ENCODE data around the gene HECW1. TPM values are rescaled to one million over a fixed set of nuclear protein-coding genes. Genes with fewer than 3 reads are reported as not detected.

HECW1 gene
- total and polyA plus RNA-seq, 2 of the 8 experiments (the other 6 are each of a cell fraction or from before 2014, with no cell fraction given), result 2.9 to 12.7 TPM

DNA sequence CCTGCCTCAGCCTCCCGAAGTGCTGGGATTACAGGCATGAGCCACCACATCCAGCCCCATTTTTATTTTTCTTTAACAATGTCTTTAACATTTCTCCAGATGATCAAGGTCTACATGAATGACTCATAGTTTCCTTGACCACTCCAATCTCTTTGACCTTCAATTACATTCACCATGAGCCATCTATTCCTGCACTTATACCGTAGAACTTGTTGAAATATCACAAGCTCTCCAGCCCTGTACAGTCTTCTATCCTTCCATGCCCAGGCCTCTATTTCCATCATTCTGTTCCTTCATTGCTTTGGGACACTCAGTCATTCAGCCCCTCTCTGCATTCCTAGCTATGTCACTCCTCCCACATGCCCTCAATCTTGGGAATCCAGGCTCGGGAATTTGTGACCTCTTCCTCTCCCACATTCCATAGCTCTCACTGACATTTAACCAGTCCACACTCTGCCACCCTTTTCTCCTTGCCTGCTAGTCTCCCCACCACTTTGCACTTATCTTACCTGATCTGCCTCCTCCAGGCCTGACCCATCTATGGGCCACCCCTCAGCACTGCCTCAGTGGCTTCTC, 318.7 kb downstream of the HECW1 start:
- Histone ChIP-seq H4K91ac (replicated peaks; ENCODE audit: insufficient read length, low read length) (no peak overlapping the region), H4K20me1 (replicated peaks in 1 of 2; ENCODE audit: control insufficient read depth in 1 of 2, insufficient read depth in 2 of 2, low read length in 2 of 2) (no peaks in the 10 kb centered on the region), H3K56ac (replicated peaks; ENCODE audit: insufficient read length, low read depth, low read length) (no peak overlapping the region), H3K9me3 (ENCODE audit: insufficient read depth in 2 of 2, low read depth in 1 of 2, low read length in 1 of 2) (no peaks in the 10 kb centered on the region), H2BK5ac (ENCODE audit: low read depth, low read length) (no peak overlapping the region), H3K4me2 (ENCODE audit: insufficient read depth in 1 of 2, low read depth in 2 of 2, low read length in 2 of 2) (no peak overlapping the region), H2AFZ (ENCODE audit: low read length) (no peak overlapping the region), H3K79me2 (ENCODE audit: control insufficient read depth in 1 of 2, insufficient read depth in 2 of 2, low read length in 2 of 2) (no peaks in the 10 kb centered on the region), H3K18ac (ENCODE audit: extremely low read depth, low read length) (no peak overlapping the region), H3K14ac (ENCODE audit: insufficient read length) (no peak overlapping the region), H3K27ac (ENCODE audit: low read depth, low read length) (no peak overlapping the region), H3K9ac (replicated peaks in 1 of 4; ENCODE audit: extremely low read depth in 1 of 4, low read depth in 3 of 4, low read length in 3 of 4) (no peak overlapping the region), H2BK12ac (ENCODE audit: low read depth, low read length) (no peak overlapping the region), H2BK15ac (ENCODE audit: low read length) (no peak overlapping the region), H2BK20ac (ENCODE audit: low read length) (no peak overlapping the region), H4K5ac (ENCODE audit: insufficient read length, low read depth, low read length) (no peak overlapping the region), H3K23me2 (ENCODE audit: low read depth, low read length) (no peaks in the 10 kb centered on the region), H3K79me1 (ENCODE audit: low read depth, low read length) (no peaks in the 10 kb centered on the region), H2BK120ac (replicated peaks; ENCODE audit: low read depth, low read length) (no peak overlapping the region), H3K4me3 (ENCODE audit: extremely low read depth in 1 of 4, insufficient read depth in 2 of 4, low read depth in 3 of 4, low read length in 4 of 4) (no peak overlapping the region), H4K8ac (ENCODE audit: extremely low read depth, insufficient read depth, low read length) (no peak overlapping the region), H3K36me3 (ENCODE audit: control insufficient read depth in 2 of 4, insufficient read depth in 4 of 4, low read length in 3 of 4) (no peaks in the 10 kb centered on the region), H2AK5ac (ENCODE audit: low read depth, low read length) (no peak overlapping the region), H3K27me3 (replicated peaks in 1 of 4; ENCODE audit: control insufficient read depth in 3 of 4, extremely low read depth in 1 of 4, insufficient read depth in 3 of 4, low read length in 3 of 4) (no peaks in the 10 kb centered on the region), H3K4me1 (replicated peaks in 1 of 4; ENCODE audit: control insufficient read depth in 3 of 4, insufficient read depth in 4 of 4, low read length in 3 of 4) (no peaks in the 10 kb centered on the region), H3K23ac (ENCODE audit: insufficient read length) (no peak overlapping the region), H3K4ac (replicated peaks; ENCODE audit: insufficient read length, low read depth, low read length) (no peak overlapping the region)
- ChIA-PET POLR2A (ENCODE audit: partially characterized antibody) (interaction anchor here (1.1 kb wide), 1 partner anchor 10 kb away, joined by 4 read pairs; no protein-coding TSS in a partner anchor), CTCF (ENCODE audit: partially characterized antibody) (interaction anchor here (0.7 to 2.2 kb wide), 4 partner anchors 9 to 67 kb away, joined by 3 to 14 read pairs (median 3); no protein-coding TSS in a partner anchor)
- DNase-seq (ENCODE audit: low read depth in 1 of 2, low spot score in 2 of 2), result no peak
- no peak for FAIRE-seq
- WGBS, 2 experiments (ENCODE audit: extremely low coverage in 1 of 2, insufficient coverage in 1 of 2, insufficient read length in 1 of 2, insufficient replicate concordance in 2 of 2, low coverage in 1 of 2, low lambda C conversion rate in 2 of 2, missing lambda C conversion rate in 1 of 2), result 89% methylated on average over 3 of the region's 3 CpGs; no CpG with 5 or more reads in 1 of the 2 experiments
- no peak for TF ChIP-seq ZNF274 (IDR thresholded peaks at IDR 0.05; ENCODE audit: borderline replicate concordance, extremely low read depth, low read length)
- TF ChIP-seq EGR1 (IDR thresholded peaks at IDR 0.05; ENCODE audit: borderline replicate concordance, low read depth, low read length), result no peak
- no peak for TF ChIP-seq CBX8 (IDR thresholded peaks at IDR 0.05; ENCODE audit: borderline replicate concordance, low read depth, low read length)
- no peak for TF ChIP-seq YY1 (IDR thresholded peaks at IDR 0.05; ENCODE audit: low read depth, low read length)
- TF ChIP-seq CBX5 (IDR thresholded peaks at IDR 0.05; ENCODE audit: low read depth, low read length), result no peak
- TF ChIP-seq GTF2F1 (IDR thresholded peaks at IDR 0.05; ENCODE audit: borderline replicate concordance, low read depth, low read length), result no peak
- no peak for TF ChIP-seq HDAC2 (IDR thresholded peaks at IDR 0.05; ENCODE audit: borderline replicate concordance in 1 of 2, low read depth in 2 of 2, low read length in 2 of 2)
- TF ChIP-seq KDM5A (IDR thresholded peaks at IDR 0.05; ENCODE audit: low read length), result no peak
- TF ChIP-seq GABPA (IDR thresholded peaks at IDR 0.05; ENCODE audit: borderline replicate concordance, insufficient read depth, low read length), result no peak
- TF ChIP-seq RNF2 (IDR thresholded peaks at IDR 0.05; ENCODE audit: borderline replicate concordance, low read depth, low read length, missing control alignments, poor library complexity, severe bottlenecking), result no peak
- TF ChIP-seq RFX5 (IDR thresholded peaks at IDR 0.05; ENCODE audit: borderline replicate concordance, low read depth, low read length), result no peak
- no peak for TF ChIP-seq FOSL1 (IDR thresholded peaks at IDR 0.05; ENCODE audit: insufficient read depth, low read depth, low read length)
- no peak for TF ChIP-seq TAF7 (optimal IDR thresholded peaks at IDR 0.05; ENCODE audit: borderline replicate concordance, low read depth, low read length)

All from H1 (cell line).